ENCODE results near the gene MEG3. TPM values are rescaled to one million over a fixed set of nuclear protein-coding genes. Genes with fewer than 3 reads are reported as not detected.

Gene MEG3
- total RNA-seq, 3 donors from 2014 or later (not counting 1 experiment from before 2014, with no cell fraction given): 1.0 to 6.6 (median 1.9) TPM

DNA sequence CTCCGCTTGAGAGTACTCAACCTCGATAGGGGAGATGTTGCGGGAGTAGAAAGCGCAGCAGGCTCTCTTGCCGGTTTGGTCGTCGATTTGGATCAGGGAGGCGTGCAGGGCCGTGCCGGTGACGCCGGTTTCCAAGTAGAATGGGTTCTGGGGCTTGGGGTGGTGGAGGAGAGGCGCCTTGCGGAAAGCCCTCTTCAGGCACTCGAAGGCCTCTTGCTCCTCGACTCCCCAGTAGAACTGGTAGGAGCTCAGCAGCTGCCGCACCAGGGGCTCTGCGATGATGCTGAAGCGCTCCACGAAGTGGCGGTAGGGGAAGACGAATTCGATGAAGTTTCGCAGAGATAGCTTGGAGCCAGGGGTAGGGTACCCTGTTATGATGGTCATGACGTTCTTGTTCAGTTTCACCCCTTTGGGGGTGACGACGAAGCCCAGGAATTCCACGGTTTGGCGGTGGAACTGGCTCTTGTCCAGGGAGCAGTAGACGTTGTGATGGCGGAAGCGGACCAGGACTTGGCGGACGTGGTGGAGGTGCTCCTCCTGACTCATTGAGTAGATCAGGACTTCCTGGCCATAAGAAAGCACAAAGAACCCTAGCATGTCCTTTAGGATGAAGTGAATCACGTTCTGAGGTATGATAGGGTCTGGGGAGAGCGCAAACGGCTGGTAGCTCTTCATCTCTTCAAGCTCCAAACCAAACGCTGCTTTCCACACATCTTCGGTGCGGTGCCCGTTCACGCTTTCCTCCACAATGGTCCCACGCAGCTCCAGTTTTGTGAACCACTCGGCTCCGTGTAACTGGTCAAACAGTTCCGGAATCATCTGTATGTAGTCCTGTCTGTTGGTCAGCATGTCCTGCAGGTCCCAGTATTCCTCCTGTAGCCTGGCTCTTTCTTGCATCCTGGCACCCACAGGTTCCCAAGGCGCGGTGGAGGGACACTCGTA is 56.4 kb downstream of the MEG3 start:
- Histone ChIP-seq H3K27me3 (ENCODE audit: control insufficient read depth, insufficient read depth, low read length) (no peaks in the 10 kb centered on the region), H3K36me3 (ENCODE audit: control insufficient read depth, insufficient read depth, low read length) (no peaks in the 10 kb centered on the region), H3K4me1 (ENCODE audit: control insufficient read depth, insufficient read depth, low read length) (no peaks in the 10 kb centered on the region), H3K9me3 (ENCODE audit: control insufficient read depth, insufficient read depth, low read length) (no peaks in the 10 kb centered on the region), H3K4me3 (ENCODE audit: low read length) (no peak overlapping the region), H3K27ac (ENCODE audit: low read length) (no peak overlapping the region)
- Mint-ChIP-seq H3K4me1 (no peaks in the 10 kb centered on the region), H3K27me3 (ENCODE audit: low read depth in 2 of 2) (peaks cover 0 to 6% of the 10 kb centered on the region in 2 donors), H3K27ac (no peak overlapping the region), H3K4me3 (no peak overlapping the region), H3K9me3 (no peaks in the 10 kb centered on the region), H3K36me3 (no peaks in the 10 kb centered on the region)
- intact Hi-C loops (cut with micrococcal nuclease): no loop called here
- DNase-seq: no peak
- no peak for ATAC-seq
- no peak for TF ChIP-seq CTCF (IDR thresholded peaks at IDR 0.05)
- 95% methylated on average over 49 of the region's 49 CpGs for WGBS (ENCODE audit: insufficient coverage)

GRCh38 chr14:100882991-100883788 is 57.3 kb downstream of the MEG3 start:
- H3K4me3 ChIP-seq (ENCODE audit: low read length): no peak overlapping the region
- no peaks in the 10 kb centered on the region for H3K9me3 ChIP-seq (ENCODE audit: control insufficient read depth, insufficient read depth, low read length)
- no peak overlapping the region for H3K27ac Mint-ChIP-seq
- H3K4me1 ChIP-seq (ENCODE audit: control insufficient read depth, insufficient read depth, low read length): no peaks in the 10 kb centered on the region
- intact Hi-C loops (cut with micrococcal nuclease): no loop called here
- H3K27me3 ChIP-seq (ENCODE audit: control insufficient read depth, insufficient read depth, low read length): no peaks in the 10 kb centered on the region
- no peaks in the 10 kb centered on the region for H3K4me1 Mint-ChIP-seq
- H3K9me3 Mint-ChIP-seq: no peaks in the 10 kb centered on the region
- no peak overlapping the region for H3K27ac ChIP-seq (ENCODE audit: low read length)
- 94% methylated on average over 46 of the region's 46 CpGs for WGBS (ENCODE audit: insufficient coverage)
- ATAC-seq (no peak), DNase-seq (no peak)
- H3K36me3 ChIP-seq (ENCODE audit: control insufficient read depth, insufficient read depth, low read length): no peaks in the 10 kb centered on the region
- H3K27me3 Mint-ChIP-seq (ENCODE audit: low read depth in 2 of 2): peaks cover 4 to 12% of the 10 kb centered on the region in 2 donors
- TF ChIP-seq CTCF (IDR thresholded peaks at IDR 0.05): no peak
- H3K36me3 Mint-ChIP-seq: no peaks in the 10 kb centered on the region
- no peak overlapping the region for H3K4me3 Mint-ChIP-seq

DNA sequence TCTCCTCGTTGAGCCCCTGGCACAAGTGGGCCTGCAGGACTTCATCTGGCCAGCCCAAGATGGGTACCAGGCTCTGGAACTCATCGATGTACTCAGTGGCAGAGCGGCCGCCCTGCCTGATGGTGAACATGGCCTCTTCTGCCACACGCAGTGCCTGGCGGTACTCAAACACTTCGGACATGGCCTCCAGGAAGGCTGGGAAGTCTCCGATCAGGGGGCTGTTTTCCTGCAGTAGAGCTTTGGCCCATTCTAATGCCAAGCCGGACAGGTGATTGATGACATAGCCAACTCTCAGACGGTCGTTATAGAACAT is 57.8 kb downstream of the MEG3 start:
- intact Hi-C loops (cut with micrococcal nuclease): no loop called here
- H3K27ac Mint-ChIP-seq: no peak overlapping the region
- H3K4me1 Mint-ChIP-seq: no peaks in the 10 kb centered on the region

More for the DNA sequence above, 57.8 kb downstream of the MEG3 start:
- no peaks in the 10 kb centered on the region for H3K27me3 ChIP-seq (ENCODE audit: control insufficient read depth, insufficient read depth, low read length)
- H3K36me3 ChIP-seq (ENCODE audit: control insufficient read depth, insufficient read depth, low read length): no peaks in the 10 kb centered on the region
- no peaks in the 10 kb centered on the region for H3K4me1 ChIP-seq (ENCODE audit: control insufficient read depth, insufficient read depth, low read length)
- no peaks in the 10 kb centered on the region for H3K9me3 ChIP-seq (ENCODE audit: control insufficient read depth, insufficient read depth, low read length)
- H3K27ac ChIP-seq (ENCODE audit: low read length): no peak overlapping the region
- Mint-ChIP-seq H3K4me3 (no peak overlapping the region), H3K9me3 (no peaks in the 10 kb centered on the region), H3K27me3 (ENCODE audit: low read depth in 2 of 2) (peaks cover 6 to 18% of the 10 kb centered on the region in 2 donors), H3K36me3 (no peaks in the 10 kb centered on the region)
- WGBS (ENCODE audit: insufficient coverage): 94% methylated on average over 11 of the region's 11 CpGs
- no peak for ATAC-seq
- no peak for TF ChIP-seq CTCF (IDR thresholded peaks at IDR 0.05)
- no peak for DNase-seq
- H3K4me3 ChIP-seq (ENCODE audit: low read length): no peak overlapping the region

All from natural killer cell (primary cell).